Nephron (organoid): ENCODE results near the gene SERINC1.

Source experiments
- H3K27ac Mint-ChIP-seq, 3 experiments: 2 replicates each; pipeline ENCODE4 v1.8.0; 2020; ENCODE audit warnings: mixed read lengths in 3 of 3, mild to moderate bottlenecking in 2 of 3, moderate library complexity in 1 of 3
- H3K27me3 Mint-ChIP-seq: 2 replicates; pipeline ENCODE4 v1.8.0; 2021; ENCODE audit warnings: low read depth, mild to moderate bottlenecking, moderate library complexity, mixed read lengths
- H3K36me3 Mint-ChIP-seq: 2 replicates; pipeline ENCODE4 v1.8.0; 2020; ENCODE audit warnings: low read depth, mixed read lengths
- H3K4me1 Mint-ChIP-seq: 2 replicates; pipeline ENCODE4 v1.8.0; 2020; ENCODE audit warnings: mixed read lengths
- H3K4me3 Mint-ChIP-seq, 3 experiments: 2 replicates each; pipeline ENCODE4 v1.8.0; 2020; ENCODE audit warnings: mild to moderate bottlenecking in 3 of 3, mixed read lengths in 3 of 3, moderate library complexity in 2 of 3
- H3K9me3 Mint-ChIP-seq: 2 replicates; pipeline ENCODE4 v1.8.0; 2020; ENCODE audit warnings: mixed read lengths
- TF ChIP-seq, protein P1 (sequence below), 3 experiments: fragments of 200-600 bp; sonication (generic); IDR thresholded peaks; one replicate each; pipeline ENCODE4 v1.5.0; 2021; ENCODE audit warnings: antibody characterized with exemption in 3 of 3; ENCODE audit not compliant: unreplicated experiment in 3 of 3

Gene SERINC1

DNA sequence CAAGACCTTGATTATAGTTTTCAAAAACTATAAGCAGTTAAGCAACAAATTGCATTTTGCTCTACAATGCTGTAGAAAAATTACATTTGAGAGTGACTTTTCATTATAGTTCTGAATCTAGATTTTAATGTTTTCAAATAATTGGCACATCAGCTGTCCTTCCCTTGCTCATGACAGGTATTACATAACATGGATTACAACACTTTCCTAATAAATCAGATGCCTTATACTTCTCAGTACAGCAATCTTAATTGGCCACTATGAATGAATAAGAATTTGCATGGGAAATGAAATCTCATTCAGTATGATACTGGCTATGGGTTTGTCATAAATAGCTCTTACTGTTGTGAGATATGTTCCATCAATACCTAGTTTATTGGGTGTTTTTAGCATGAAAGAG lies 42.3 kb downstream of the SERINC1 start:
- Mint-ChIP-seq H3K4me1 (no peaks in the 10 kb centered on the region), H3K27me3 (no peaks in the 10 kb centered on the region), H3K36me3 (peaks cover 79% of the 10 kb centered on the region), H3K4me3 (no peak overlapping the region), H3K9me3 (no peaks in the 10 kb centered on the region), H3K27ac (no peak overlapping the region)
- TF ChIP-seq, protein P1, sequence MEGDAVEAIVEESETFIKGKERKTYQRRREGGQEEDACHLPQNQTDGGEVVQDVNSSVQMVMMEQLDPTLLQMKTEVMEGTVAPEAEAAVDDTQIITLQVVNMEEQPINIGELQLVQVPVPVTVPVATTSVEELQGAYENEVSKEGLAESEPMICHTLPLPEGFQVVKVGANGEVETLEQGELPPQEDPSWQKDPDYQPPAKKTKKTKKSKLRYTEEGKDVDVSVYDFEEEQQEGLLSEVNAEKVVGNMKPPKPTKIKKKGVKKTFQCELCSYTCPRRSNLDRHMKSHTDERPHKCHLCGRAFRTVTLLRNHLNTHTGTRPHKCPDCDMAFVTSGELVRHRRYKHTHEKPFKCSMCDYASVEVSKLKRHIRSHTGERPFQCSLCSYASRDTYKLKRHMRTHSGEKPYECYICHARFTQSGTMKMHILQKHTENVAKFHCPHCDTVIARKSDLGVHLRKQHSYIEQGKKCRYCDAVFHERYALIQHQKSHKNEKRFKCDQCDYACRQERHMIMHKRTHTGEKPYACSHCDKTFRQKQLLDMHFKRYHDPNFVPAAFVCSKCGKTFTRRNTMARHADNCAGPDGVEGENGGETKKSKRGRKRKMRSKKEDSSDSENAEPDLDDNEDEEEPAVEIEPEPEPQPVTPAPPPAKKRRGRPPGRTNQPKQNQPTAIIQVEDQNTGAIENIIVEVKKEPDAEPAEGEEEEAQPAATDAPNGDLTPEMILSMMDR (IDR thresholded peaks at IDR 0.05; ENCODE audit: unreplicated experiment in 3 of 3) = no peak

DNA sequence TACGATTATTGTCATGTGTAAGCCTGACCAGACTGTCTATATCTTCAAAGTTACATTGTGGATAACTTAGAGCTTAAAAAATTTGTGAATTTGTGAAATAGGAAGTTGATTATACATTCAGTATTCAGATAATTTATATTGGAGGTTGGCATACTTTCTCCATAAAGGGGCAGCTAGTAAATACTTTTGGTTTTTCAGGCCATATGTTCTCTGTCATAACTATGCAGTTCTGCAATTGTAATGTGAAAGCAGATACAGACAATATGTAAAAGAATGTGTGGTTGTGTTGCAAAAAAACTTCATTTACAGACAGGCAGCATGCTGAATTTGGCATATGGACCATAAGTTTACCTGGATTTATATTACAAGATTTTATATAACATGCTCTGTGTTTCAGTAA lies 42.8 kb downstream of the SERINC1 start:
- H3K4me1 Mint-ChIP-seq = no peaks in the 10 kb centered on the region
- no peak overlapping the region for H3K4me3 Mint-ChIP-seq
- TF ChIP-seq, protein P1 (IDR thresholded peaks at IDR 0.05; ENCODE audit: unreplicated experiment in 3 of 3) = no peak
- H3K36me3 Mint-ChIP-seq = peaks cover 80% of the 10 kb centered on the region
- H3K27me3 Mint-ChIP-seq = no peaks in the 10 kb centered on the region
- H3K9me3 Mint-ChIP-seq = no peaks in the 10 kb centered on the region
- H3K27ac Mint-ChIP-seq = no peak overlapping the region

DNA sequence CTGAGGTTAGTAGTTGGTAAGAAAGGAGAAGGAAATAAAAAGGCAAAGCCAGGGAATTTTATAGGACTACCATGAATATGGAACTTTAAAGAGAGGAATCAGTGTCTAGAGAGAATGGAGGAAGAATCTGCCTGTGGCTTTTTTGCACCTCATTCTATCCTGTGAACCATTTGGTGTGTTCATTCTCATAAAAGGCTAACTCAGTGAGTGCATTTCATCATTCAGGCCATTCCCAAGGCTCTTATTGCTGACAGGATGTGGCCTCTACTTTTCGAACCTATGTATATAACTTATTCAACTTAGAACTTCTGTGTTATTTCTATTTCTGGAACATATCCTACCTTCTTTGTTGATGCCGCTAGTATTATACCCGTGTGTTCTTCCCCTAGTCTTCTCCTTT lies 45.0 kb downstream of the SERINC1 start:
- no peak overlapping the region for H3K27ac Mint-ChIP-seq
- H3K27me3 Mint-ChIP-seq = no peaks in the 10 kb centered on the region
- H3K36me3 Mint-ChIP-seq = peaks cover 79% of the 10 kb centered on the region
- no peaks in the 10 kb centered on the region for H3K4me1 Mint-ChIP-seq
- TF ChIP-seq, protein P1 (IDR thresholded peaks at IDR 0.05; ENCODE audit: unreplicated experiment in 3 of 3) = no peak
- no peak overlapping the region for H3K4me3 Mint-ChIP-seq
- no peaks in the 10 kb centered on the region for H3K9me3 Mint-ChIP-seq

DNA sequence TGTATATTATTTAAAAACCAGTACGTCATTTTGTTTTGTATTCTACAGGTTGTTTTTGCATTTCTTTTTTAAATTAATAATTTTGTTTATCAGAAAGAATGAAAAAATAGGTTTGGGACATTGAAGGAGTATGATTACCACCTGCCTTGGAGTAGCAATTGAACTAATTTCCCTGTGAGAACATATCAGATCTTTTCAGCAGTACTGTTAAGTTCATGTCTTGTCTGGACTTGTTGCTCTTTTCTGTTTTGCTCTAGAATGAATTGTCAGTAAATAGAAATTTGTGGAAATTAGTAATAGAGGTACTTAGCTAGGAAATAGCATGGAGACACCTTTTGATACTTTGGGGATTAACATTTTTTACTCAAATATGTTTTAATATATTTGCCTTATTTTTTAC lies 47.9 kb downstream of the SERINC1 start:
- H3K36me3 Mint-ChIP-seq = peaks cover 73% of the 10 kb centered on the region
- TF ChIP-seq, protein P1 (IDR thresholded peaks at IDR 0.05; ENCODE audit: unreplicated experiment in 3 of 3) = no peak
- H3K9me3 Mint-ChIP-seq = no peaks in the 10 kb centered on the region
- no peak overlapping the region for H3K27ac Mint-ChIP-seq
- H3K4me1 Mint-ChIP-seq = no peaks in the 10 kb centered on the region
- no peaks in the 10 kb centered on the region for H3K27me3 Mint-ChIP-seq
- no peak overlapping the region for H3K4me3 Mint-ChIP-seq

DNA sequence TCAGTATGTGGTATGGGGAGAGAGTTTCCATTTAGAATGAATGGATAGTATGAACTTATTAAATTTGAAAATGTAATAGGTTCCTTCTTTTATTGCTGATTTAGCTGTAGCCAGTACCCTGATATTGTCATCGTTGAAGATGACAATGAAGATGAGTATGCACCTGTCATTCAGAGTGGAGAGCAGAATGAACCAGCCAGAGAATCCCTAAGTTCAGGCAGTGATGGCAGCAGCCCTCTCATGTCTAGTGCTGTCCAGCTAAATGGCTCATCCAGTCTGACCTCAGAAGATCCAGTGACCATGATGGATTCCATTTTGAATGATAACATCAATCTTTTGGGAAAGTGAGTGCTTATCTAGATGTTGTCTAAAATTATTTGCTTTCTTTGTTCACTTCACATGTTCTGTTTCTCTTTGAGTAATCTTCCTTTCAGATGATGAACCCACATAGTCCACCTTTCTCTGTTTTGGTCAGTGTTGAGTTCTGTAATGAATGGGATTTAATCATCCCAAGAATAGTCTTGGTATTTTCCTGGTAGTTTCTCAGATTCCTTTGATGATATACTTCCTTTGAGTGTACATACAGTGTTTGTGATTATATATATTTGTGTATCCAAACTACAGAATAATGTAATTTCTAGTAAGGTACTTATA lies 48.9 kb downstream of the SERINC1 start:
- TF ChIP-seq, protein P1 (IDR thresholded peaks at IDR 0.05; ENCODE audit: unreplicated experiment in 3 of 3) = no peak
- no peaks in the 10 kb centered on the region for H3K27me3 Mint-ChIP-seq
- H3K9me3 Mint-ChIP-seq = no peaks in the 10 kb centered on the region
- H3K27ac Mint-ChIP-seq = no peak overlapping the region
- H3K4me1 Mint-ChIP-seq = no peaks in the 10 kb centered on the region
- H3K4me3 Mint-ChIP-seq = no peak overlapping the region
- H3K36me3 Mint-ChIP-seq = peaks cover 68% of the 10 kb centered on the region

DNA sequence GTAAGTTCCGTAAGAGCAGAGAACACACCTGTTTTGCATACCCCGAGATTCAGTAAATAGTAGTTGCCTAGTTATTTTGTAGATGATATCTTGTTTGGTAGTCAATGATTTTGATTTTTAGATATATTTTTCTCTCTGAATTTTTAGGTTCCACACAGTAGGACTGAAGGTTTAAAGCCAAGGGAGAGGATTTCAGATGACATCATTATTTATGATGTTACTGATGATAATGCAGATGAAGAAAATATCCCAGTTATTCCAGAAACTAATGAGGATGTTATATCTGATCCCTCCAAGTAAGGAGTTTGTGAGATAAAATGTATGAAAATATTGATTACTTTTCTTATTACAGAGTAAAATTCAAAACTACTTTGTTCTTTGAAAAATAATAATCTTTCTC lies 49.6 kb downstream of the SERINC1 start:
- Mint-ChIP-seq H3K4me3 (no peak overlapping the region), H3K27ac (no peak overlapping the region), H3K36me3 (peaks cover 70% of the 10 kb centered on the region), H3K9me3 (no peaks in the 10 kb centered on the region), H3K4me1 (peaks cover 7% of the 10 kb centered on the region), H3K27me3 (no peaks in the 10 kb centered on the region)
- TF ChIP-seq, protein P1 (IDR thresholded peaks at IDR 0.05; ENCODE audit: unreplicated experiment in 3 of 3) = no peak
